GM12873 (cell line): Measurements from ENCODE around the gene SIGLEC9.

Source experiments
- CTCF ChIP-seq: IDR thresholded peaks from 2 replicates; pipeline ENCODE4 v1.5.1; 2012; ENCODE audit warnings: low read depth, mild to moderate bottlenecking, moderate library complexity, low read length, control low read depth; ENCODE audit not compliant: insufficient read depth; ENCODE audit errors: missing control alignments

The SIGLEC9 gene

GRCh38 chr19:51103926-51104341 is 20.8 kb upstream of the SIGLEC9 start:
- TF ChIP-seq CTCF: no peak

GRCh38 chr19:51107406-51108065 is 17.2 kb upstream of the SIGLEC9 start:
- TF ChIP-seq CTCF: peak; percentile 31

- TF ChIP-seq CTCF: no peak
Observed at GRCh38 chr19:51108066-51108804, 16.5 kb upstream of the SIGLEC9 start, which contains the start of gene CTU1. CTU1 (minus strand) TSS chr19:51108409; CDS start chr19:51104569, 3,840 bp downstream.

GRCh38 chr19:51108805-51109146 is 15.9 kb upstream of the SIGLEC9 start:
- no peak for TF ChIP-seq CTCF

- TF ChIP-seq CTCF: no peak
Observed at GRCh38 chr19:51110666-51110971, 14.1 kb upstream of the SIGLEC9 start.

- peak; percentile 57 for TF ChIP-seq CTCF
Observed at GRCh38 chr19:51111606-51112005, 13.1 kb upstream of the SIGLEC9 start.

GRCh38 chr19:51114087-51114729 is 10.5 kb upstream of the SIGLEC9 start:
- no peak for TF ChIP-seq CTCF
